HG02798 (cell line): ENCODE data around the gene TMEM214.
A peak's percentile ranks its signal among the peaks of the same experiment; 100 is the strongest.

Experiments used
- ATAC-seq: cut with Tn5 transposase; IDR thresholded peaks from one replicate; pipeline ENCODE4 v1.9.1; 2021; ENCODE audit warnings: mild to moderate bottlenecking; ENCODE audit not compliant: unreplicated experiment, poor library complexity

The TMEM214 gene

GRCh38 chr2:27081984-27082772 lies 49.4 kb downstream of the TMEM214 start:
- no peak for ATAC-seq

- no peak for ATAC-seq
Measured at GRCh38 chr2:27082773-27083409, 50.1 kb downstream of the TMEM214 start.

GRCh38 chr2:27083410-27084296 lies 50.9 kb downstream of the TMEM214 start:
- no peak for ATAC-seq

- ATAC-seq, result no peak
Measured at GRCh38 chr2:27084297-27085061, 51.7 kb downstream of the TMEM214 start.

GRCh38 chr2:27085062-27085672 lies 52.4 kb downstream of the TMEM214 start:
- ATAC-seq, result no peak

GRCh38 chr2:27085673-27086089 lies 52.9 kb downstream of the TMEM214 start:
- ATAC-seq, result no peak

- peak; percentile 85 for ATAC-seq
Measured at GRCh38 chr2:27086090-27086723, 53.4 kb downstream of the TMEM214 start.

GRCh38 chr2:27086724-27087593 lies 54.2 kb downstream of the TMEM214 start, which contains the start of gene KHK:
Gene KHK, plus strand, starts transcription at chr2:27086772. Its CDS starts 488 bp downstream, at chr2:27087260.
- no peak for ATAC-seq

- ATAC-seq, result no peak
Measured at GRCh38 chr2:27087823-27088410, 55.2 kb downstream of the TMEM214 start.

GRCh38 chr2:27088634-27089033 lies 55.9 kb downstream of the TMEM214 start:
- ATAC-seq, result no peak

GRCh38 chr2:27089111-27089954 lies 56.6 kb downstream of the TMEM214 start:
- ATAC-seq, result no peak
